H1 (cell line): ENCODE data around the gene APC2. TPM values are rescaled to one million over a fixed set of nuclear protein-coding genes. Genes with fewer than 3 reads are reported as not detected.

Experiments used
- CTCF ChIA-PET: fragments of 300-600 bp; sonication (Branson Sonifier 250); formaldehyde crosslinking; loops from one replicate; lab custom pipeline; 2021; ENCODE audit not compliant: partially characterized antibody; lab: Charles Lee
- POLR2A ChIA-PET: fragments of 300-600 bp; sonication (Branson Sonifier 250); formaldehyde crosslinking; loops from one replicate; lab custom pipeline; 2021; ENCODE audit warnings: inconsistent platforms; ENCODE audit not compliant: partially characterized antibody; lab: Charles Lee
- DNase-seq, 2 experiments: peaks; one replicate each; pipeline versions ENCODE4 v3.0.0 to v3.0.0-alpha.2; 2010 to 2022; ENCODE audit warnings: low spot score in 2 of 2, low read depth in 1 of 2, mixed read lengths in 1 of 2
- FAIRE-seq: peaks from 2 replicates; lab custom pipeline; 2011; peaks lifted over from hg19 to GRCh38; lab: Jason Lieb, UNC
- H2AFZ ChIP-seq: 2 replicates; pipeline ENCODE4 v1.8.1; 2012; ENCODE audit warnings: low read length, inconsistent platforms
- H2AK5ac ChIP-seq: 2 replicates; pipeline ENCODE4 v1.6.1; 2013; ENCODE audit warnings: low read depth, low read length
- H2BK120ac ChIP-seq: replicated peaks from 2 replicates; pipeline ENCODE3; 2013; ENCODE audit warnings: low read depth, low read length, inconsistent platforms
- H2BK12ac ChIP-seq: 2 replicates; pipeline ENCODE4 v1.6.1; 2013; ENCODE audit warnings: low read depth, low read length
- H2BK15ac ChIP-seq: 2 replicates; pipeline ENCODE4 v1.6.1; 2013; ENCODE audit warnings: low read length
- H2BK20ac ChIP-seq: 2 replicates; pipeline ENCODE4 v1.6.1; 2013; ENCODE audit warnings: low read length
- H2BK5ac ChIP-seq: 2 replicates; pipeline ENCODE4 v1.6.1; 2013; ENCODE audit warnings: low read depth, low read length
- H3K14ac ChIP-seq: 2 replicates; pipeline ENCODE4 v1.6.1; 2013; ENCODE audit warnings: inconsistent platforms; ENCODE audit not compliant: insufficient read length
- H3K18ac ChIP-seq: 2 replicates; pipeline ENCODE4 v1.6.1; 2013; ENCODE audit warnings: low read length; ENCODE audit errors: extremely low read depth
- H3K23ac ChIP-seq: 2 replicates; pipeline ENCODE4 v1.6.1; 2013; ENCODE audit warnings: inconsistent platforms; ENCODE audit not compliant: insufficient read length
- H3K23me2 ChIP-seq: 2 replicates; pipeline ENCODE4 v1.6.1; 2013; ENCODE audit warnings: low read depth, low read length
- H3K27ac ChIP-seq: 2 replicates; pipeline ENCODE4 v1.6.1; 2011; ENCODE audit warnings: low read depth, low read length, inconsistent platforms
- H3K27me3 ChIP-seq, 4 experiments: replicated peaks in 1 of 4; 1 replicate in 1 of 4; 2 replicates in 3 of 4; pipeline versions ENCODE4 v1.6.1 to v1.8.1; 2011 to 2013; ENCODE audit warnings: low read length in 3 of 4, mild to moderate bottlenecking in 3 of 4, inconsistent platforms in 2 of 4, mixed read lengths in 2 of 4, moderate library complexity in 1 of 4; ENCODE audit not compliant: control insufficient read depth in 3 of 4, insufficient read depth in 3 of 4; ENCODE audit errors: extremely low read depth in 1 of 4
- H3K36me3 ChIP-seq, 4 experiments: 2 replicates each; pipeline versions ENCODE4 v1.6.1 to v1.8.1; 2011 to 2013; ENCODE audit warnings: mild to moderate bottlenecking in 4 of 4, low read length in 3 of 4, moderate library complexity in 2 of 4, control low read depth in 1 of 4, inconsistent platforms in 1 of 4; ENCODE audit not compliant: insufficient read depth in 4 of 4, control insufficient read depth in 2 of 4
- H3K4ac ChIP-seq: replicated peaks from 2 replicates; pipeline ENCODE3; 2013; ENCODE audit warnings: low read length, low read depth, mixed read lengths, inconsistent platforms; ENCODE audit not compliant: insufficient read length
- H3K4me1 ChIP-seq, 4 experiments: replicated peaks in 1 of 4; 1 replicate in 1 of 4; 2 replicates in 3 of 4; pipeline versions ENCODE4 v1.6.1 to v1.8.1; 2011 to 2013; ENCODE audit warnings: low read length in 3 of 4, inconsistent platforms in 2 of 4, mixed read lengths in 1 of 4; ENCODE audit not compliant: insufficient read depth in 4 of 4, control insufficient read depth in 3 of 4
- H3K4me2 ChIP-seq, 2 experiments: 2 replicates each; pipeline versions ENCODE4 v1.6.1 to v1.8.1; 2011 to 2013; ENCODE audit warnings: low read depth in 2 of 2, low read length in 2 of 2, control low read depth in 1 of 2, inconsistent platforms in 1 of 2, mild to moderate bottlenecking in 1 of 2; ENCODE audit not compliant: insufficient read depth in 1 of 2
- H3K4me3 ChIP-seq, 4 experiments: fragments of 200-600, 300-600 bp in 1 of 4; sonication (generic), shearing (Covaris generic), sonication (Bioruptor Twin) in 1 of 4; 2 replicates each; pipeline versions ENCODE4 v1.5.1 to v1.8.1; 2011 to 2016; ENCODE audit warnings: low read length in 4 of 4, low read depth in 3 of 4, control low read depth in 2 of 4, inconsistent platforms in 2 of 4, mild to moderate bottlenecking in 2 of 4, mixed read lengths in 1 of 4, moderate library complexity in 1 of 4; ENCODE audit not compliant: insufficient read depth in 2 of 4; ENCODE audit errors: extremely low read depth in 1 of 4
- H3K56ac ChIP-seq: replicated peaks from 2 replicates; pipeline ENCODE3; 2013; ENCODE audit warnings: low read depth, mild to moderate bottlenecking, mixed read lengths, low read length, inconsistent platforms; ENCODE audit not compliant: insufficient read length
- H3K79me1 ChIP-seq: 2 replicates; pipeline ENCODE4 v1.6.1; 2013; ENCODE audit warnings: low read depth, low read length, control low read depth
- H3K79me2 ChIP-seq, 2 experiments: 2 replicates each; pipeline versions ENCODE4 v1.6.1 to v1.8.1; 2012 to 2013; ENCODE audit warnings: low read length in 2 of 2, mild to moderate bottlenecking in 2 of 2, inconsistent platforms in 1 of 2; ENCODE audit not compliant: insufficient read depth in 2 of 2, control insufficient read depth in 1 of 2
- H3K9ac ChIP-seq, 4 experiments: replicated peaks in 1 of 4; 1 replicate in 1 of 4; 2 replicates in 3 of 4; pipeline versions ENCODE4 v1.6.1 to v1.8.1; 2011 to 2013; ENCODE audit warnings: low read depth in 3 of 4, low read length in 3 of 4, control low read depth in 2 of 4, mild to moderate bottlenecking in 2 of 4, moderate library complexity in 2 of 4, inconsistent platforms in 1 of 4; ENCODE audit errors: extremely low read depth in 1 of 4
- H3K9me3 ChIP-seq, 2 experiments: 2 replicates each; pipeline versions ENCODE4 v1.6.1 to v1.8.1; 2012 to 2013; ENCODE audit warnings: mild to moderate bottlenecking in 2 of 2, moderate library complexity in 2 of 2, control low read depth in 1 of 2, inconsistent platforms in 1 of 2, low read depth in 1 of 2, low read length in 1 of 2, mixed read lengths in 1 of 2; ENCODE audit not compliant: insufficient read depth in 2 of 2
- H4K20me1 ChIP-seq, 2 experiments: replicated peaks in 1 of 2; 2 replicates each; pipeline versions ENCODE3 to v1.8.1; 2011 to 2013; ENCODE audit warnings: inconsistent platforms in 2 of 2, low read length in 2 of 2, mild to moderate bottlenecking in 1 of 2; ENCODE audit not compliant: insufficient read depth in 2 of 2, control insufficient read depth in 1 of 2
- H4K5ac ChIP-seq: 2 replicates; pipeline ENCODE4 v1.6.1; 2013; ENCODE audit warnings: low read length, low read depth, mixed read lengths, inconsistent platforms; ENCODE audit not compliant: insufficient read length
- H4K8ac ChIP-seq: 2 replicates; pipeline ENCODE4 v1.8.0; 2013; ENCODE audit warnings: mild to moderate bottlenecking, moderate library complexity, low read length, inconsistent platforms; ENCODE audit not compliant: insufficient read depth; ENCODE audit errors: extremely low read depth
- H4K91ac ChIP-seq: replicated peaks from 2 replicates; pipeline ENCODE3; 2013; ENCODE audit warnings: low read length, mixed read lengths, inconsistent platforms; ENCODE audit not compliant: insufficient read length
- BACH1 ChIP-seq: IDR thresholded peaks from 2 replicates; pipeline ENCODE4 v1.6.1; 2012; ENCODE audit warnings: low read length, improper control_type of control experiment
- E2F6 ChIP-seq: IDR thresholded peaks from 2 replicates; pipeline ENCODE4 v1.6.1; 2012; ENCODE audit warnings: inconsistent platforms
- KDM1A ChIP-seq: fragments of 200-600, 300-600 bp; sonication (generic); IDR thresholded peaks from 2 replicates; pipeline ENCODE4 v1.7.1; 2016; ENCODE audit warnings: mild to moderate bottlenecking, low read length, borderline replicate concordance
- MAFK ChIP-seq: IDR thresholded peaks from 2 replicates; pipeline ENCODE4 v1.6.1; 2012; ENCODE audit warnings: low read depth, mild to moderate bottlenecking, improper control_type of control experiment, low read length
- NRF1 ChIP-seq: IDR thresholded peaks from 2 replicates; pipeline ENCODE4 v1.6.1; 2011; ENCODE audit warnings: mild to moderate bottlenecking, low read depth, low read length, improper control_type of control experiment
- POLR2A ChIP-seq, 2 experiments: IDR thresholded peaks; 1 replicate in 1 of 2; 2 replicates in 1 of 2; pipeline ENCODE4 v1.6.1; 2011; ENCODE audit warnings: low read depth in 2 of 2, low read length in 2 of 2, mild to moderate bottlenecking in 2 of 2; ENCODE audit errors: control extremely low read depth in 1 of 2
- RBBP5 ChIP-seq: IDR thresholded peaks from 2 replicates; pipeline ENCODE4 v1.7.1; 2012; ENCODE audit warnings: low read depth, mild to moderate bottlenecking, inconsistent platforms, low read length, moderate library complexity, borderline replicate concordance
- TBP ChIP-seq: IDR thresholded peaks from 2 replicates; pipeline ENCODE4 v1.6.1; 2011; ENCODE audit warnings: low read depth, low read length, improper control_type of control experiment
- WGBS, 2 experiments: shearing (Covaris generic) in 1 of 2; methylation state at CpG; one replicate each; pipeline versions ENCODE4 v1.1.6 to v1.1.7; 2013 to 2015; ENCODE audit warnings: low lambda C conversion rate in 2 of 2, mixed read lengths in 2 of 2, inconsistent platforms in 1 of 2, low coverage in 1 of 2, missing lambda C conversion rate in 1 of 2; ENCODE audit not compliant: insufficient replicate concordance in 2 of 2, insufficient coverage in 1 of 2, insufficient read length in 1 of 2; ENCODE audit errors: extremely low coverage in 1 of 2, missing lambda C conversion rate in 1 of 2; 5-methylcytosine and 5-hydroxymethylcytosine counted together
- polyA plus RNA-seq, 7 experiments: library from polyadenylated mRNA; depleted of rRNA in 3 of 7; stranded (reverse) in 5 of 7; unstranded in 2 of 7; fragments of >200 nt in 5 of 7; fragments of 200-250 nt in 2 of 7; gene quantifications; 1 replicate in 5 of 7; 2 replicates in 1 of 7; 4 replicates in 1 of 7; pipeline versions ENCODE4 v1.2.1 to v1.2.3, GENCODE V29; 2011 to 2013; ENCODE audit warnings: missing spikeins in 2 of 7, mixed read lengths in 2 of 7
- total RNA-seq: library from RNA; stranded (reverse); fragmentation: NEBNext Ultra II Directional; extraction: Animal tissue kit (Norgen Biotek cat#: 25700); gene quantifications from 2 replicates; pipeline ENCODE4 v1.2.1, GENCODE V29; 2021

APC2 gene
- total and polyA plus RNA-seq, 2 of the 8 experiments (the other 6 are each of a cell fraction or from before 2014, with no cell fraction given), result 1.3 to 4.1 TPM

- Histone ChIP-seq H3K9me3 (no peaks in the 10 kb centered on the region), H2BK12ac (no peak overlapping the region), H2AK5ac (no peak overlapping the region), H4K8ac (no peak overlapping the region), H2BK20ac (no peak overlapping the region), H3K23ac (no peak overlapping the region), H3K18ac (no peak overlapping the region), H4K20me1 (peaks cover 33 to 47% of the 10 kb centered on the region in 2 experiments), H3K14ac (no peak overlapping the region), H2AFZ (no peak overlapping the region), H4K5ac (no peak overlapping the region), H3K79me2 (peaks cover 0 to 43% of the 10 kb centered on the region in 2 experiments; a peak in 3 of 4 replicates), H2BK5ac (no peak overlapping the region), H3K4me1 (peaks cover 0 to 3% (median 0%) of the 10 kb centered on the region in 4 experiments; a peak in 1 of 7 replicates), H3K4me2 (no peak overlapping the region), H3K79me1 (peaks cover 11% of the 10 kb centered on the region), H3K27me3 (no peaks in the 10 kb centered on the region), H3K56ac (no peak overlapping the region), H3K9ac (no peak overlapping the region)
- WGBS, 2 experiments, result 91% methylated on average over 9 of the region's 9 CpGs; no CpG with 5 or more reads in 1 of the 2 experiments
- POLR2A ChIA-PET, result interaction anchor here (0.7 to 1.9 kb wide), 8 partner anchors 9 to 26 kb away, joined by 3 to 9 read pairs (median 4); no protein-coding TSS in a partner anchor
- TF ChIP-seq BACH1 (no peak), E2F6 (no peak), TBP (no peak), RBBP5 (no peak), KDM1A (no peak), POLR2A (IDR thresholded peaks at IDR 0.05; ENCODE audit: control extremely low read depth in 1 of 2, low read depth in 2 of 2, low read length in 2 of 2) (no peak), MAFK (no peak), NRF1 (no peak)
- TF ChIP-seq, all 59 proteins: peak for 0
- Histone ChIP-seq H2BK15ac (no peak overlapping the region), H3K23me2 (no peaks in the 10 kb centered on the region), H3K4me3 (no peak overlapping the region), H3K27ac (no peak overlapping the region), H2BK120ac (no peak overlapping the region), H4K91ac (no peak overlapping the region), H3K36me3 (peaks cover 30 to 78% (median 65%) of the 10 kb centered on the region in 4 experiments), H3K4ac (no peak overlapping the region)
- no peak for FAIRE-seq
- no peak for DNase-seq
- CTCF ChIA-PET, result interaction anchor here (1.0 to 1.5 kb wide), 2 partner anchors 10 to 24 kb away, joined by 3 to 8 read pairs; no protein-coding TSS in a partner anchor
Observed at GRCh38 chr19:1426736-1427135, 23.2 kb upstream of the APC2 start.
